SK-N-SH (cell line): ENCODE data around the gene SLC25A48.

ENCODE experiments used
- ELF1 ChIP-seq: IDR thresholded peaks from 2 replicates; pipeline ENCODE4 v1.4.0; 2012
- EP300 ChIP-seq, 2 experiments: IDR thresholded peaks; 2 replicates each; pipeline versions ENCODE4 v1.4.0 to v1.6.1; 2012; ENCODE audit warnings: borderline replicate concordance in 1 of 2, low read depth in 1 of 2, low read length in 1 of 2
- EZH2phosphoT487 ChIP-seq: fragments of 200-600 bp; sonication (generic); IDR thresholded peaks from 2 replicates; pipeline ENCODE4 v1.6.1; 2017; ENCODE audit warnings: low read depth, mixed run types, mild to moderate bottlenecking, antibody characterized with exemption, moderate library complexity, borderline replicate concordance
- GABPA ChIP-seq: IDR thresholded peaks from 2 replicates; pipeline ENCODE4 v1.4.0; 2012; ENCODE audit warnings: low read depth, mild to moderate bottlenecking
- MAX ChIP-seq: IDR thresholded peaks from 2 replicates; pipeline ENCODE4 v1.4.0; 2012; ENCODE audit warnings: low read depth
- NFIC ChIP-seq: IDR thresholded peaks from 2 replicates; pipeline ENCODE4 v1.4.0; 2012; ENCODE audit warnings: borderline replicate concordance
- POLR2AphosphoS5 ChIP-seq: IDR thresholded peaks from 2 replicates; pipeline ENCODE4 v1.6.1; 2012; ENCODE audit warnings: low read depth, low read length
- RAD21 ChIP-seq: IDR thresholded peaks from 2 replicates; pipeline ENCODE4 v1.6.1; 2012; ENCODE audit warnings: mild to moderate bottlenecking, low read length
- SMC3 ChIP-seq: IDR thresholded peaks from 2 replicates; pipeline ENCODE4 v1.6.1; 2012; ENCODE audit warnings: low read depth, low read length, improper control_type of control experiment
- TAF1 ChIP-seq: IDR thresholded peaks from 2 replicates; pipeline ENCODE4 v1.6.1; 2012; ENCODE audit warnings: low read depth, mild to moderate bottlenecking, low read length, moderate library complexity, borderline replicate concordance
- YY1 ChIP-seq: IDR thresholded peaks from 2 replicates; pipeline ENCODE4 v1.4.0; 2012; ENCODE audit warnings: low read depth, mild to moderate bottlenecking
- TF ChIP-seq, protein P1 (sequence below): fragments of 200-600 bp; sonication (generic); IDR thresholded peaks from 2 replicates; pipeline ENCODE4 v1.6.1; 2017; ENCODE audit warnings: antibody characterized with exemption, mild to moderate bottlenecking, moderate library complexity
- TF ChIP-seq, protein P2 (sequence below): IDR thresholded peaks from 2 replicates; pipeline ENCODE4 v1.6.1; 2012; ENCODE audit warnings: mild to moderate bottlenecking, low read depth, low read length, moderate library complexity

GRCh38 chr5:135880801-135881200, 46.3 kb downstream of the SLC25A48 start:
- TF ChIP-seq NFIC (no peak), MAX (no peak), RAD21 (no peak), EZH2phosphoT487 (no peak), YY1 (no peak), POLR2AphosphoS5 (no peak), ELF1 (no peak), GABPA (no peak), SMC3 (no peak), EP300 (IDR thresholded peaks at IDR 0.05; ENCODE audit: borderline replicate concordance in 1 of 2, low read depth in 1 of 2, low read length in 1 of 2) (no peak), TAF1 (no peak)
- TF ChIP-seq, protein P1, sequence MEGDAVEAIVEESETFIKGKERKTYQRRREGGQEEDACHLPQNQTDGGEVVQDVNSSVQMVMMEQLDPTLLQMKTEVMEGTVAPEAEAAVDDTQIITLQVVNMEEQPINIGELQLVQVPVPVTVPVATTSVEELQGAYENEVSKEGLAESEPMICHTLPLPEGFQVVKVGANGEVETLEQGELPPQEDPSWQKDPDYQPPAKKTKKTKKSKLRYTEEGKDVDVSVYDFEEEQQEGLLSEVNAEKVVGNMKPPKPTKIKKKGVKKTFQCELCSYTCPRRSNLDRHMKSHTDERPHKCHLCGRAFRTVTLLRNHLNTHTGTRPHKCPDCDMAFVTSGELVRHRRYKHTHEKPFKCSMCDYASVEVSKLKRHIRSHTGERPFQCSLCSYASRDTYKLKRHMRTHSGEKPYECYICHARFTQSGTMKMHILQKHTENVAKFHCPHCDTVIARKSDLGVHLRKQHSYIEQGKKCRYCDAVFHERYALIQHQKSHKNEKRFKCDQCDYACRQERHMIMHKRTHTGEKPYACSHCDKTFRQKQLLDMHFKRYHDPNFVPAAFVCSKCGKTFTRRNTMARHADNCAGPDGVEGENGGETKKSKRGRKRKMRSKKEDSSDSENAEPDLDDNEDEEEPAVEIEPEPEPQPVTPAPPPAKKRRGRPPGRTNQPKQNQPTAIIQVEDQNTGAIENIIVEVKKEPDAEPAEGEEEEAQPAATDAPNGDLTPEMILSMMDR, result no peak
- TF ChIP-seq, protein P2, sequence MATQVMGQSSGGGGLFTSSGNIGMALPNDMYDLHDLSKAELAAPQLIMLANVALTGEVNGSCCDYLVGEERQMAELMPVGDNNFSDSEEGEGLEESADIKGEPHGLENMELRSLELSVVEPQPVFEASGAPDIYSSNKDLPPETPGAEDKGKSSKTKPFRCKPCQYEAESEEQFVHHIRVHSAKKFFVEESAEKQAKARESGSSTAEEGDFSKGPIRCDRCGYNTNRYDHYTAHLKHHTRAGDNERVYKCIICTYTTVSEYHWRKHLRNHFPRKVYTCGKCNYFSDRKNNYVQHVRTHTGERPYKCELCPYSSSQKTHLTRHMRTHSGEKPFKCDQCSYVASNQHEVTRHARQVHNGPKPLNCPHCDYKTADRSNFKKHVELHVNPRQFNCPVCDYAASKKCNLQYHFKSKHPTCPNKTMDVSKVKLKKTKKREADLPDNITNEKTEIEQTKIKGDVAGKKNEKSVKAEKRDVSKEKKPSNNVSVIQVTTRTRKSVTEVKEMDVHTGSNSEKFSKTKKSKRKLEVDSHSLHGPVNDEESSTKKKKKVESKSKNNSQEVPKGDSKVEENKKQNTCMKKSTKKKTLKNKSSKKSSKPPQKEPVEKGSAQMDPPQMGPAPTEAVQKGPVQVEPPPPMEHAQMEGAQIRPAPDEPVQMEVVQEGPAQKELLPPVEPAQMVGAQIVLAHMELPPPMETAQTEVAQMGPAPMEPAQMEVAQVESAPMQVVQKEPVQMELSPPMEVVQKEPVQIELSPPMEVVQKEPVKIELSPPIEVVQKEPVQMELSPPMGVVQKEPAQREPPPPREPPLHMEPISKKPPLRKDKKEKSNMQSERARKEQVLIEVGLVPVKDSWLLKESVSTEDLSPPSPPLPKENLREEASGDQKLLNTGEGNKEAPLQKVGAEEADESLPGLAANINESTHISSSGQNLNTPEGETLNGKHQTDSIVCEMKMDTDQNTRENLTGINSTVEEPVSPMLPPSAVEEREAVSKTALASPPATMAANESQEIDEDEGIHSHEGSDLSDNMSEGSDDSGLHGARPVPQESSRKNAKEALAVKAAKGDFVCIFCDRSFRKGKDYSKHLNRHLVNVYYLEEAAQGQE, result no peak
